AG09319 (cell line): Measurements from ENCODE around the gene NDUFB8.
A peak's percentile ranks its signal among the peaks of the same experiment; 100 is the strongest.

Experiments used
- DNase-seq: peaks from one replicate; pipeline ENCODE4 v3.0.0-alpha.2; 2010; ENCODE audit warnings: low read depth; ENCODE audit errors: extremely low read depth
- TF ChIP-seq, protein P1 (sequence below): IDR thresholded peaks from 2 replicates; pipeline ENCODE4 v1.5.1; 2011; ENCODE audit warnings: low read depth, mild to moderate bottlenecking, inconsistent platforms, low read length, moderate library complexity

Gene NDUFB8

GRCh38 chr10:100535715-100536353, 6.2 kb upstream of the NDUFB8 start, which contains the start of gene HIF1AN:
TSS of gene HIF1AN (plus strand) at chr10:100535943. CDS start at chr10:100535959, 16 bp downstream.
- TF ChIP-seq, protein P1, sequence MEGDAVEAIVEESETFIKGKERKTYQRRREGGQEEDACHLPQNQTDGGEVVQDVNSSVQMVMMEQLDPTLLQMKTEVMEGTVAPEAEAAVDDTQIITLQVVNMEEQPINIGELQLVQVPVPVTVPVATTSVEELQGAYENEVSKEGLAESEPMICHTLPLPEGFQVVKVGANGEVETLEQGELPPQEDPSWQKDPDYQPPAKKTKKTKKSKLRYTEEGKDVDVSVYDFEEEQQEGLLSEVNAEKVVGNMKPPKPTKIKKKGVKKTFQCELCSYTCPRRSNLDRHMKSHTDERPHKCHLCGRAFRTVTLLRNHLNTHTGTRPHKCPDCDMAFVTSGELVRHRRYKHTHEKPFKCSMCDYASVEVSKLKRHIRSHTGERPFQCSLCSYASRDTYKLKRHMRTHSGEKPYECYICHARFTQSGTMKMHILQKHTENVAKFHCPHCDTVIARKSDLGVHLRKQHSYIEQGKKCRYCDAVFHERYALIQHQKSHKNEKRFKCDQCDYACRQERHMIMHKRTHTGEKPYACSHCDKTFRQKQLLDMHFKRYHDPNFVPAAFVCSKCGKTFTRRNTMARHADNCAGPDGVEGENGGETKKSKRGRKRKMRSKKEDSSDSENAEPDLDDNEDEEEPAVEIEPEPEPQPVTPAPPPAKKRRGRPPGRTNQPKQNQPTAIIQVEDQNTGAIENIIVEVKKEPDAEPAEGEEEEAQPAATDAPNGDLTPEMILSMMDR = peak; percentile 99

DNA sequence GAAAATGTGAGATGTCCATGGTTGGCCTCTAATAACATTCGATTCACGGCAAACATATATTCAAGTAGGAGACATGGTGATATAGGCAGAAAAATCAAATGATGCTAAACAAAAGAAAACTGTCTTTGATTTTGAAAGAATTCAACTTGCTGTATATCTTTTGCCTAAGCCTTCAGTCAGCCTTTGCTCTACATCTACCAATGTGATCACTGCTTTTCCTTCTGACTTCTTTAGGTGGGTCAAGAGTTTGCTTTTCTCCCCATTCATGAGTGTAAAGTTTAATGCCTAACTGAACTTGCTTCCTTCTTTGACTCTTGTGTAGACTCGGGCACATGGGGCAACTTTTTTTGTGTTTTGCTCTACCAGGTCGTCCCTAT, 5.7 kb upstream of the NDUFB8 start:
- TF ChIP-seq, protein P1 = no peak
- no peak for DNase-seq

More at GRCh38 chr10:100535715-100536353, 6.2 kb upstream of the NDUFB8 start, which contains the start of gene HIF1AN:
- DNase-seq = peak; percentile 87

- DNase-seq = no peak
- TF ChIP-seq, protein P1 = no peak
Observed at GRCh38 chr10:100534726-100535125, 5.1 kb upstream of the NDUFB8 start.

GRCh38 chr10:100531761-100532160, 2.1 kb upstream of the NDUFB8 start:
- no peak for DNase-seq
- TF ChIP-seq, protein P1 = no peak

DNA sequence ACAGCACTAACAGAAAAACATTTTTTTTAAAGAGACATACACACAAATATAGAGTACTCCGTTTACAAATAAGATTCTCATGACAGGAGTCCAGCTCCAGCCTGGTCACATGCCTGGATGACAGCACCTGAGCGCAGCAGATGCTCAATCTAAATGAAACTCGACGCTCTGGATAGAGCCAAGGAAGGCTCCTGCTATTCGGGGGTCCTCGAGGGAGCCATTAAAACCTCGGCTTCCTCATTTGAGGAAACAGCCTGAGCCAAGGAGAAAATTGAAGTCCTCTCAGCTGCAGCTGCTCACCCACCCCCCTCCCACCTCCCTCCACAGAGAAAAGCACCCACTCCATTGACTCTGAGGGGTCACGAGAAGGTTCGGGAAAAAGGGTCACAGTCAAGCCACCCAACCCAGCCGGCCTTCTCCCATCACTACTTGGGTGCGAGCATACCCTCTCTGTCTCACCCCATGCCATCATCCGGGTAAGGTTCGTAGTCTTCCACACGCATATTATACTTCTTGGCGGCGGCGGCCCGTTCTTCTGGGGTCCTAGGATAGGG, 673 bp downstream of the NDUFB8 start:
- TF ChIP-seq, protein P1 = no peak
- DNase-seq = no peak

- TF ChIP-seq, protein P1 = no peak
- no peak for DNase-seq
Observed at GRCh38 chr10:100528123-100528886, 1.4 kb downstream of the NDUFB8 start.

- DNase-seq = no peak
- TF ChIP-seq, protein P1 = no peak
Observed at GRCh38 chr10:100524638-100525037, 5.0 kb downstream of the NDUFB8 start.
